IPS DF 6.9 (cell line): ENCODE data around the gene ABCC4.
A peak's percentile ranks its signal among the peaks of the same experiment; 100 is the strongest.

Experiments used
- DNase-seq: peaks from one replicate; pipeline ENCODE4 v3.0.0-alpha.2; 2013; ENCODE audit warnings: low read depth, low spot score
- H3K27ac ChIP-seq: one replicate; pipeline ENCODE4 v1.5.1; 2013; ENCODE audit warnings: low read length, control low read depth
- H3K27me3 ChIP-seq: 2 replicates; pipeline ENCODE4 v1.6.1; 2013; ENCODE audit warnings: mild to moderate bottlenecking, low read length; ENCODE audit not compliant: control insufficient read depth, insufficient read depth
- H3K36me3 ChIP-seq: 2 replicates; pipeline ENCODE4 v1.6.1; 2013; ENCODE audit warnings: low read length; ENCODE audit not compliant: control insufficient read depth, insufficient read depth
- H3K4me1 ChIP-seq: 2 replicates; pipeline ENCODE4 v1.6.1; 2013; ENCODE audit warnings: low read length; ENCODE audit not compliant: control insufficient read depth, insufficient read depth
- H3K4me3 ChIP-seq: 2 replicates; pipeline ENCODE4 v1.5.1; 2013; ENCODE audit warnings: mild to moderate bottlenecking, low read length
- H3K9me3 ChIP-seq: 2 replicates; pipeline ENCODE4 v1.6.1; 2013; ENCODE audit warnings: low read length, inconsistent platforms; ENCODE audit not compliant: control insufficient read depth, insufficient read depth
- WGBS: extraction: QIAGEN DNeasy Blood & Tissue Kit; methylation state at CpG from one replicate; pipeline ENCODE4 v1.1.7; 2013; ENCODE audit warnings: mixed read lengths, missing lambda C conversion rate; ENCODE audit not compliant: insufficient read length, insufficient coverage; 5-methylcytosine and 5-hydroxymethylcytosine counted together

The ABCC4 gene

GRCh38 chr13:95301183-95301967 is at the start of gene ABCC4:
TSS of gene ABCC4 (minus strand) at chr13:95301451. CDS start at chr13:95301314, 137 bp downstream.
- Histone ChIP-seq H3K27ac (no peak within 1 kb of the TSS), H3K4me1 (peaks cover 2% of the 10 kb centered on the region; the same call in 1 of the 2 replicates)
- DNase-seq = peak; percentile 45

GRCh38 chr13:95349267-95349666 is 48.0 kb upstream of the ABCC4 start:
- no peaks in the 10 kb centered on the region for H3K9me3 ChIP-seq
- no peak overlapping the region for H3K4me3 ChIP-seq
- no peaks in the 10 kb centered on the region for H3K4me1 ChIP-seq
- H3K27ac ChIP-seq = no peak overlapping the region
- H3K36me3 ChIP-seq = no peaks in the 10 kb centered on the region
- WGBS = no CpG with 5 or more reads among the region's 4 CpGs
- DNase-seq = no peak
- no peaks in the 10 kb centered on the region for H3K27me3 ChIP-seq

More at GRCh38 chr13:95301183-95301967, at the start of gene ABCC4:
- WGBS = no CpG with 5 or more reads among the region's 98 CpGs
- H3K36me3 ChIP-seq = no peaks in the 10 kb centered on the region
- H3K27me3 ChIP-seq = peaks cover 5% of the 10 kb centered on the region
- no peaks in the 10 kb centered on the region for H3K9me3 ChIP-seq
- H3K4me3 ChIP-seq = peak within 1 kb of the TSS; percentile 90; the same call in 1 of the 2 replicates

GRCh38 chr13:95343944-95344343 is 42.7 kb upstream of the ABCC4 start:
- H3K27me3 ChIP-seq = no peaks in the 10 kb centered on the region
- H3K36me3 ChIP-seq = no peaks in the 10 kb centered on the region
- no CpG with 5 or more reads among the region's 3 CpGs for WGBS
- no peak for DNase-seq
- no peaks in the 10 kb centered on the region for H3K4me1 ChIP-seq
- no peak overlapping the region for H3K4me3 ChIP-seq
- no peak overlapping the region for H3K27ac ChIP-seq
- H3K9me3 ChIP-seq = no peaks in the 10 kb centered on the region

GRCh38 chr13:95341441-95341840 is 40.2 kb upstream of the ABCC4 start:
- Histone ChIP-seq H3K4me1 (no peaks in the 10 kb centered on the region), H3K27me3 (no peaks in the 10 kb centered on the region), H3K27ac (no peak overlapping the region), H3K9me3 (no peaks in the 10 kb centered on the region), H3K36me3 (no peaks in the 10 kb centered on the region), H3K4me3 (no peak overlapping the region)
- DNase-seq = no peak
- WGBS = no CpG with 5 or more reads among the region's 5 CpGs

GRCh38 chr13:95338905-95339304 is 37.7 kb upstream of the ABCC4 start:
- DNase-seq = no peak
- no peak overlapping the region for H3K4me3 ChIP-seq
- H3K4me1 ChIP-seq = no peaks in the 10 kb centered on the region
- no peak overlapping the region for H3K27ac ChIP-seq
- WGBS = no CpG with 5 or more reads among the region's 3 CpGs
- no peaks in the 10 kb centered on the region for H3K36me3 ChIP-seq
- H3K27me3 ChIP-seq = no peaks in the 10 kb centered on the region
- H3K9me3 ChIP-seq = no peaks in the 10 kb centered on the region

- no CpG with 5 or more reads among the region's 3 CpGs for WGBS
- no peaks in the 10 kb centered on the region for H3K4me1 ChIP-seq
- H3K36me3 ChIP-seq = no peaks in the 10 kb centered on the region
- no peaks in the 10 kb centered on the region for H3K27me3 ChIP-seq
- DNase-seq = no peak
- no peak overlapping the region for H3K27ac ChIP-seq
- H3K9me3 ChIP-seq = no peaks in the 10 kb centered on the region
- H3K4me3 ChIP-seq = no peak overlapping the region
Observed at GRCh38 chr13:95337597-95337996, 36.3 kb upstream of the ABCC4 start.

GRCh38 chr13:95335667-95336066 is 34.4 kb upstream of the ABCC4 start:
- Histone ChIP-seq H3K4me3 (no peak overlapping the region), H3K27me3 (no peaks in the 10 kb centered on the region), H3K4me1 (no peaks in the 10 kb centered on the region), H3K9me3 (no peaks in the 10 kb centered on the region), H3K36me3 (no peaks in the 10 kb centered on the region), H3K27ac (no peak overlapping the region)
- DNase-seq = no peak
- WGBS = no CpG with 5 or more reads among the region's 6 CpGs

- DNase-seq = no peak
- no CpG with 5 or more reads among the region's 5 CpGs for WGBS
- no peaks in the 10 kb centered on the region for H3K36me3 ChIP-seq
- no peak overlapping the region for H3K27ac ChIP-seq
- H3K27me3 ChIP-seq = no peaks in the 10 kb centered on the region
- H3K4me3 ChIP-seq = no peak overlapping the region
- no peaks in the 10 kb centered on the region for H3K9me3 ChIP-seq
- H3K4me1 ChIP-seq = no peaks in the 10 kb centered on the region
Observed at GRCh38 chr13:95328386-95328785, 27.1 kb upstream of the ABCC4 start.

GRCh38 chr13:95327190-95327589 is 25.9 kb upstream of the ABCC4 start:
- Histone ChIP-seq H3K4me3 (no peak overlapping the region), H3K27me3 (no peaks in the 10 kb centered on the region), H3K27ac (no peak overlapping the region), H3K36me3 (no peaks in the 10 kb centered on the region), H3K9me3 (no peaks in the 10 kb centered on the region), H3K4me1 (no peaks in the 10 kb centered on the region)
- WGBS = no CpG with 5 or more reads among the region's 10 CpGs
- no peak for DNase-seq

GRCh38 chr13:95326695-95327094 is 25.4 kb upstream of the ABCC4 start:
- no peak overlapping the region for H3K27ac ChIP-seq
- H3K36me3 ChIP-seq = no peaks in the 10 kb centered on the region
- H3K27me3 ChIP-seq = no peaks in the 10 kb centered on the region
- WGBS = no CpG with 5 or more reads among the region's 5 CpGs
- DNase-seq = no peak
- H3K4me1 ChIP-seq = no peaks in the 10 kb centered on the region
- no peaks in the 10 kb centered on the region for H3K9me3 ChIP-seq
- H3K4me3 ChIP-seq = no peak overlapping the region

- Histone ChIP-seq H3K9me3 (no peaks in the 10 kb centered on the region), H3K4me1 (no peaks in the 10 kb centered on the region), H3K4me3 (no peak overlapping the region), H3K27me3 (no peaks in the 10 kb centered on the region), H3K27ac (no peak overlapping the region), H3K36me3 (no peaks in the 10 kb centered on the region)
- WGBS = no CpG with 5 or more reads among the region's 3 CpGs
- DNase-seq = no peak
Observed at GRCh38 chr13:95325485-95325884, 24.2 kb upstream of the ABCC4 start.
